Body of pancreas (tissue), 4 donors: ENCODE data around the gene TSPAN4.

Experiments used
- CTCF ChIP-seq, 7 experiments: fragments of 450-650 bp in 4 of 7; fragments of 200-600 bp in 3 of 7; sonication (generic) in 3 of 7; IDR thresholded peaks; one replicate each; pipeline ENCODE4 v1.5.1; 2016 to 2019; ENCODE audit warnings: antibody characterized with exemption in 7 of 7
- POLR2A ChIP-seq, 3 donors: fragments of 450-650 bp; IDR thresholded peaks; one replicate each; pipeline ENCODE4 v1.6.1; 2016; ENCODE audit warnings: antibody characterized with exemption in 3 of 3, mild to moderate bottlenecking in 2 of 3

- TF ChIP-seq CTCF (IDR thresholded peaks at IDR 0.05) = no peak
- no peak for TF ChIP-seq POLR2A (IDR thresholded peaks at IDR 0.05)
These were observed 45.9 kb upstream of the TSPAN4 start for GRCh38 chr11:796565-797295.
